B cell (primary cell): Measurements from ENCODE around the gene HEXIM1. TPM values are rescaled to one million over a fixed set of nuclear protein-coding genes. Genes with fewer than 3 reads are reported as not detected.

Experiments
- ATAC-seq: fragments of 200-7000 bp; cut with Tn5 transposase; one replicate; pipeline ENCODE4 v1.10.0; 2021; ENCODE audit warnings: low read depth, mild to moderate bottlenecking, moderate number of reproducible peaks, moderate library complexity
- CTCF ChIA-PET: fragments of 350-600 bp; sonication (Branson Sonifier 250); formaldehyde crosslinking; loops from one replicate; lab custom pipeline; 2021; ENCODE audit warnings: antibody characterized with exemption, inconsistent platforms; lab: Charles Lee
- POLR2A ChIA-PET: fragments of 350-600 bp; sonication (Branson Sonifier 250); formaldehyde crosslinking; loops from one replicate; lab custom pipeline; 2021; ENCODE audit warnings: antibody characterized with exemption; lab: Charles Lee
- DNase-seq: peaks from one replicate; pipeline ENCODE4 v3.0.0; 2013
- H2AFZ ChIP-seq: 2 replicates; pipeline ENCODE4 v1.6.1; 2012; ENCODE audit warnings: mild to moderate bottlenecking, low read depth, low read length; ENCODE audit not compliant: insufficient read depth, poor library complexity, severe bottlenecking
- H3K27ac ChIP-seq, 2 donors: 1 replicate in 1 of 2; 2 replicates in 1 of 2; pipeline ENCODE4 v1.5.1; 2012 to 2013; ENCODE audit warnings: low read length in 2 of 2, mild to moderate bottlenecking in 2 of 2, moderate library complexity in 1 of 2
- H3K27me3 ChIP-seq, 4 experiments: fragments of 200-600 bp in 1 of 4; sonication (generic) in 1 of 4; replicated peaks in 1 of 4; 1 replicate in 2 of 4; 2 replicates in 2 of 4; pipeline versions ENCODE4 v1.6.1 to v1.7.0; 2013 to 2016; ENCODE audit warnings: low read length in 3 of 4, mild to moderate bottlenecking in 2 of 4, mixed read lengths in 1 of 4, moderate library complexity in 1 of 4; ENCODE audit not compliant: insufficient read depth in 4 of 4, control insufficient read depth in 3 of 4; ENCODE audit errors: control extremely low read depth in 1 of 4
- H3K36me3 ChIP-seq, 2 experiments: replicated peaks in 1 of 2; 1 replicate in 1 of 2; 2 replicates in 1 of 2; pipeline versions ENCODE4 v1.6.1 to v1.7.1; 2013; ENCODE audit warnings: low read length in 1 of 2; ENCODE audit not compliant: insufficient read depth in 2 of 2, control insufficient read depth in 1 of 2; ENCODE audit errors: control extremely low read depth in 1 of 2, extremely low read depth in 1 of 2
- H3K4me1 ChIP-seq, 2 donors: fragments of 200-600 bp in 1 of 2; sonication (generic) in 1 of 2; 1 replicate in 1 of 2; 2 replicates in 1 of 2; pipeline versions ENCODE4 v1.5.1 to v1.6.1; 2013 to 2017; ENCODE audit warnings: low read length in 2 of 2; ENCODE audit not compliant: control insufficient read depth in 2 of 2, insufficient read depth in 2 of 2
- H3K4me2 ChIP-seq: replicated peaks from 2 replicates; pipeline ENCODE3; 2012; ENCODE audit warnings: mild to moderate bottlenecking, low read depth, low read length; ENCODE audit not compliant: poor library complexity, severe bottlenecking
- H3K4me3 ChIP-seq, 5 experiments: fragments of 200-600 bp in 1 of 5; sonication (generic) in 1 of 5; 1 replicate in 3 of 5; 2 replicates in 2 of 5; pipeline versions ENCODE4 v1.5.1 to v1.7.0; 2011 to 2016; ENCODE audit warnings: low read length in 4 of 5, mild to moderate bottlenecking in 4 of 5, low read depth in 2 of 5, control low read depth in 1 of 5, moderate library complexity in 1 of 5; ENCODE audit not compliant: insufficient read depth in 1 of 5; ENCODE audit errors: control extremely low read depth in 1 of 5, extremely low read depth in 1 of 5
- H3K79me2 ChIP-seq: fragments of 200-600 bp; sonication (generic); one replicate; pipeline ENCODE4 v1.6.0; 2016; ENCODE audit warnings: low read length; ENCODE audit not compliant: control insufficient read depth, insufficient read depth
- H3K9ac ChIP-seq: fragments of 200-600 bp; sonication (generic); 2 replicates; pipeline ENCODE4 v1.6.1; 2017; ENCODE audit warnings: mild to moderate bottlenecking, low read length, moderate library complexity
- H3K9me3 ChIP-seq, 3 donors: one replicate each; pipeline versions ENCODE4 v1.6.1 to v1.7.1; 2013; ENCODE audit warnings: low read length in 2 of 3; ENCODE audit not compliant: control insufficient read depth in 2 of 3, insufficient read depth in 1 of 3; ENCODE audit errors: control extremely low read depth in 1 of 3
- H4K20me1 ChIP-seq: 2 replicates; pipeline ENCODE4 v1.6.0; 2012; ENCODE audit warnings: mild to moderate bottlenecking, low read length; ENCODE audit not compliant: insufficient read depth, control insufficient read depth, poor library complexity, severe bottlenecking
- H3K27ac Mint-ChIP-seq: one replicate; pipeline ENCODE4 v1.8.0; 2021; ENCODE audit warnings: mixed read lengths
- H3K27me3 Mint-ChIP-seq: one replicate; pipeline ENCODE4 v1.8.0; 2021; ENCODE audit warnings: mixed read lengths
- H3K4me1 Mint-ChIP-seq: one replicate; pipeline ENCODE4 v1.8.0; 2021; ENCODE audit warnings: mixed read lengths
- H3K4me3 Mint-ChIP-seq: one replicate; pipeline ENCODE4 v1.8.0; 2021; ENCODE audit warnings: mixed read lengths
- H3K9me3 Mint-ChIP-seq: one replicate; pipeline ENCODE4 v1.8.0; 2022; ENCODE audit warnings: mixed read lengths; ENCODE audit not compliant: insufficient read depth
- EZH2 ChIP-seq: IDR thresholded peaks from 2 replicates; pipeline ENCODE4 v1.6.1; 2012; ENCODE audit warnings: borderline replicate concordance, low read depth, mild to moderate bottlenecking, moderate library complexity, low read length; ENCODE audit not compliant: insufficient read depth, poor library complexity, severe bottlenecking
- WGBS: methylation state at CpG from one replicate; pipeline ENCODE4 v1.1.5; 2013; ENCODE audit warnings: missing lambda C conversion rate; ENCODE audit not compliant: insufficient coverage; 5-methylcytosine and 5-hydroxymethylcytosine counted together
- intact Hi-C: fragments of 100-400 bp; cut with micrococcal nuclease; formaldehyde crosslinking; loops from one replicate; pipeline ENCODE4 v1.10.0; 2022
- polyA plus RNA-seq: library from polyadenylated mRNA; depleted of rRNA; stranded (reverse); fragments of >200 nt; gene quantifications from 2 replicates; pipeline ENCODE4 v1.2.3, GENCODE V29; 2012
- total RNA-seq, 2 donors: library from RNA; stranded (reverse); fragments of 120-200 nt in 1 of 2; gene quantifications; 1 replicate in 1 of 2; 2 replicates in 1 of 2; pipeline versions ENCODE4 v1.2.3 to v1.2.4, GENCODE V29; 2013 to 2022
- TF ChIP-seq, protein P1 (sequence below): fragments of 200-600 bp; IDR thresholded peaks from one replicate; pipeline ENCODE4 v1.8.0; 2022; ENCODE audit warnings: antibody characterized with exemption, mild to moderate bottlenecking

The HEXIM1 gene
- total and polyA plus RNA-seq, 2 donors (not counting 1 experiment from before 2014, with no cell fraction given), result 23.7 to 48.9 TPM

DNA sequence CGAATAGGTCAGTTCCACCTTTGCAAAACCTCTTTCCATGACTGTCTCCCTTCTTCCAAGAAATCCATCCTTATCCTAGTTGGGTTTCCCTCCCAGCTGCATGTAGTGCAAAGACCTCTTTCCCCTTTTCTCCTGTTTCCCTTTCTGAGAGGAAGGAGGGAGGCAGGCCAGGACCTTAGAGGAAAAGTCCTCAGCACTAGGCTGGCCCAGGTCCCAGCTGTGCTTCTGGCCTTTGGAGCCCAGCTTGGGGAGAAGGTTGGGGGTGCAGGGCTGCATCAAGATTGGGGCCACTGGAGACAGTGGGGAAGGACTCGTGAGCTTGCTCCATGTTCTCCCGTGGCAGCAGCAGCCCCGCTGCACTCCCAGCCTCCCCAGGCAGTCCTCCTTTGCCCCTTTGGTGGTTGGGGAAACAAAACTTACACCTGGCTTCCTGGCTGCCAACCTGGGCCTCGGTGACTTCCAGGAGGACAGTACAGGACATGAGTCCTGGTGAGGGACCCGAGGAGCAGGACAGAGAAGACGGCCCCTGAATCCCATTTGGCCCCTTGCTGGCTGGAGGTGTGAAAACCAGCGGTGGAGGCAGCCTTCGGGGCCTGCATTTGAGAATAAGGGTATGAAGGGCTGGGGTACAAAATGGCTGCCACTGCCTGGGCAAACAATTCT lies 13.9 kb downstream of the HEXIM1 start:
- peaks cover 48% of the 10 kb centered on the region for H3K79me2 ChIP-seq
- peak overlapping the region; percentile 68 for H2AFZ ChIP-seq
- peaks cover 35% of the 10 kb centered on the region for H3K4me1 Mint-ChIP-seq
- no peaks in the 10 kb centered on the region for H3K9me3 ChIP-seq
- peak overlapping the region; percentile 47 for H3K9ac ChIP-seq
- H3K4me1 ChIP-seq, result peaks cover 19 to 28% of the 10 kb centered on the region in 2 donors
- peaks cover 0 to 5% of the 10 kb centered on the region in 2 experiments for H3K36me3 ChIP-seq
- CTCF ChIA-PET, result interaction anchor here (0.8 to 10.5 kb wide), 10 partner anchors 10 to 267 kb away, joined by 3 to 198 read pairs (median 4); partner anchors contain the start of genes ACBD4 and HEXIM1
- peak overlapping the region; percentile 23 to 98 (median 57) for H3K4me3 ChIP-seq
- DNase-seq (no peak), ATAC-seq (no peak)
- intact Hi-C loops, result no loop called here
- H3K4me3 Mint-ChIP-seq, result peak overlapping the region; percentile 95
- no peak for TF ChIP-seq EZH2
- TF ChIP-seq, protein P1, sequence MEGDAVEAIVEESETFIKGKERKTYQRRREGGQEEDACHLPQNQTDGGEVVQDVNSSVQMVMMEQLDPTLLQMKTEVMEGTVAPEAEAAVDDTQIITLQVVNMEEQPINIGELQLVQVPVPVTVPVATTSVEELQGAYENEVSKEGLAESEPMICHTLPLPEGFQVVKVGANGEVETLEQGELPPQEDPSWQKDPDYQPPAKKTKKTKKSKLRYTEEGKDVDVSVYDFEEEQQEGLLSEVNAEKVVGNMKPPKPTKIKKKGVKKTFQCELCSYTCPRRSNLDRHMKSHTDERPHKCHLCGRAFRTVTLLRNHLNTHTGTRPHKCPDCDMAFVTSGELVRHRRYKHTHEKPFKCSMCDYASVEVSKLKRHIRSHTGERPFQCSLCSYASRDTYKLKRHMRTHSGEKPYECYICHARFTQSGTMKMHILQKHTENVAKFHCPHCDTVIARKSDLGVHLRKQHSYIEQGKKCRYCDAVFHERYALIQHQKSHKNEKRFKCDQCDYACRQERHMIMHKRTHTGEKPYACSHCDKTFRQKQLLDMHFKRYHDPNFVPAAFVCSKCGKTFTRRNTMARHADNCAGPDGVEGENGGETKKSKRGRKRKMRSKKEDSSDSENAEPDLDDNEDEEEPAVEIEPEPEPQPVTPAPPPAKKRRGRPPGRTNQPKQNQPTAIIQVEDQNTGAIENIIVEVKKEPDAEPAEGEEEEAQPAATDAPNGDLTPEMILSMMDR, result no peak
- 72% methylated on average over 9 of the region's 9 CpGs for WGBS
- POLR2A ChIA-PET, result interaction anchor here (1.0 to 6.9 kb wide), 6 partner anchors 10 to 101 kb away, joined by 4 to 246 read pairs (median 12); partner anchors contain the start of genes ACBD4, HEXIM1 and NMT1
- no peaks in the 10 kb centered on the region for H4K20me1 ChIP-seq
- no peaks in the 10 kb centered on the region for H3K27me3 ChIP-seq
- no peaks in the 10 kb centered on the region for H3K9me3 Mint-ChIP-seq
- H3K27ac ChIP-seq, result no peak overlapping the region
- H3K27me3 Mint-ChIP-seq, result no peaks in the 10 kb centered on the region
- H3K4me2 ChIP-seq, result peak overlapping the region; percentile 82
- peak overlapping the region; percentile 97 for H3K27ac Mint-ChIP-seq

GRCh38 chr17:45164734-45165269 lies 16.5 kb downstream of the HEXIM1 start:
- Histone ChIP-seq H3K9ac (no peak overlapping the region), H3K27ac (no peak overlapping the region), H4K20me1 (no peaks in the 10 kb centered on the region), H3K4me1 (peaks cover 9 to 11% of the 10 kb centered on the region in 2 donors), H3K27me3 (no peaks in the 10 kb centered on the region), H3K4me2 (no peak overlapping the region), H3K4me3 (no peak overlapping the region), H2AFZ (no peak overlapping the region), H3K36me3 (no peaks in the 10 kb centered on the region), H3K79me2 (peaks cover 22% of the 10 kb centered on the region), H3K9me3 (no peaks in the 10 kb centered on the region)
- Mint-ChIP-seq H3K27me3 (no peaks in the 10 kb centered on the region), H3K4me1 (peaks cover 17% of the 10 kb centered on the region), H3K9me3 (no peaks in the 10 kb centered on the region), H3K4me3 (no peak overlapping the region), H3K27ac (no peak overlapping the region)
- intact Hi-C loops, result no loop called here
- no peak for ATAC-seq
- 88% methylated on average over 5 of the region's 7 CpGs for WGBS
- TF ChIP-seq, protein P1, result no peak
- no peak for TF ChIP-seq EZH2
- ChIA-PET CTCF (interaction anchor here (0.6 to 10.5 kb wide), 3 partner anchors 12 to 29 kb away, joined by 5 to 198 read pairs (median 100); partner anchors contain the start of genes ACBD4 and HEXIM1), POLR2A (interaction anchor here (1.3 kb wide), 1 partner anchor 20 kb away, joined by 3 read pairs; no protein-coding TSS in a partner anchor)
- no peak for DNase-seq
